WERI-Rb-1 (cell line): Measurements from ENCODE around the gene TMEM52B.
"Not testable (repeated sequence)": the region's sequence is repeated elsewhere in the genome, so short reads cannot be mapped to it uniquely, and the experiment has no call there.

ENCODE experiments used
- DNase-seq: peaks from one replicate; pipeline ENCODE4 v3.0.0-alpha.2; 2020
- H3K27ac ChIP-seq: fragments of 250-450 bp; sonication (Bioruptor Pico); 2 replicates; pipeline ENCODE4 v1.5.1; 2020; ENCODE audit warnings: mild to moderate bottlenecking, moderate library complexity
- H3K27me3 ChIP-seq: fragments of 250-450 bp; sonication (Bioruptor Pico); 2 replicates; pipeline ENCODE4 v1.5.1; 2021; ENCODE audit warnings: mild to moderate bottlenecking, low read depth, moderate library complexity; ENCODE audit not compliant: insufficient read depth, severe bottlenecking
- H3K36me3 ChIP-seq: fragments of 250-450 bp; sonication (Bioruptor Pico); 2 replicates; pipeline ENCODE4 v1.5.1; 2020; ENCODE audit warnings: mild to moderate bottlenecking, moderate library complexity
- H3K4me3 ChIP-seq: 2 replicates; pipeline ENCODE4 v1.5.1; 2011; ENCODE audit warnings: low read depth, mild to moderate bottlenecking, control low read depth, low read length
- H3K9me3 ChIP-seq: fragments of 250-450 bp; sonication (Bioruptor Pico); 2 replicates; pipeline ENCODE4 v1.5.1; 2021; ENCODE audit warnings: mild to moderate bottlenecking, moderate library complexity; ENCODE audit not compliant: severe bottlenecking
- CTCF ChIP-seq: IDR thresholded peaks from 2 replicates; pipeline ENCODE4 v1.5.1; 2011; ENCODE audit warnings: low read depth, mild to moderate bottlenecking, control low read depth, inconsistent platforms, low read length

TMEM52B gene

DNA sequence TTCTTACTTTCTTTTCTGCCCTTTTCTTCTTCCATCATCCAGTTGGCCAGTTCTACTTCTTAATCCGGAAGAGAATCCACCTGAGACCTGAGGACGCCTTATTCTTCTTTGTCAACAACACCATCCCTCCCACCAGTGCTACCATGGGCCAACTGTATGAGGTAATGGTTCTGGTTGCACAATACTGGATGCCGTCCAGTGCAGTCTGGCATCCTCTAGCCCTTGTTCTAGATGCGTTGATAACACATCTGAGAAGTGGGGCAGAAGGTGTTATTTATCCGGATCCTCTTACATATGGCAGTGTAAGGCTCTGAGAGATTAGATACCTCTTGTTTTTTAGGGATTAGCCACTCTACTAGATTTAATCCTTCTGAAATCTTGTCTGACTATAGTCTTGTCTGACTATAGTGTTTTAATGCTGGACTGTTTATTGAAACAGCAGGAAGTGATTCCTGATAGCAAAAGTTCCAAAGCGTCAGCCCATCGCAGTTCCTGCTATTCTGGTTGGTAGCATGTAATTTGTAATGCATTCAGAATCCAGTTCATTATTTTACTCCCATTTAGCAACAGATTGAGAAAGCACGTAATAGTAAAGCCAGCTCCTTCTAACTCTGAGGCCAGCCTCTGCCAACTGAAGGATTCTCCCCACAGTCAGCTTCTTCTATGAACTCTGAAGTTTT is 41.7 kb downstream of the TMEM52B start:
- no peak overlapping the region for H3K4me3 ChIP-seq
- no peaks in the 10 kb centered on the region for H3K9me3 ChIP-seq
- TF ChIP-seq CTCF: no peak
- H3K27me3 ChIP-seq: no peaks in the 10 kb centered on the region
- peak overlapping the region; percentile 52 for H3K27ac ChIP-seq
- peak; percentile 60 for DNase-seq
- peaks cover 58% of the 10 kb centered on the region for H3K36me3 ChIP-seq

DNA sequence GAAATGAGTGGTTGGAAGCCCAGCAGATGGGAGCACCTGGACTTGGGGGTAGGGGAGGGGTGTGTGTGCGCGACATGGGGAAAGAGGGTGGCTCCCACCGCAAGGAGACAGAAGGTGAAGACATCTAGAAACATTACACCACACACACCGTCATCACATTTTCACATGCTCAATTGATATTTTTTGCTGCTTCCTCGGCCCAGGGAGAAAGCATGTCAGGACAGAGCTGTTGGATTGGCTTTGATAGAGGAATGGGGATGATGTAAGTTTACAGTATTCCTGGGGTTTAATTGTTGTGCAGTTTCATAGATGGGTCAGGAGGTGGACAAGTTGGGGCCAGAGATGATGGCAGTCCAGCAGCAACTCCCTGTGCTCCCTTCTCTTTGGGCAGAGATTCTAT is 43.0 kb downstream of the TMEM52B start:
- TF ChIP-seq CTCF: no peak
- no peak for DNase-seq
- Histone ChIP-seq H3K36me3 (peaks cover 58% of the 10 kb centered on the region), H3K27me3 (no peaks in the 10 kb centered on the region), H3K4me3 (no peak overlapping the region), H3K9me3 (no peaks in the 10 kb centered on the region), H3K27ac (no peak overlapping the region)

DNA sequence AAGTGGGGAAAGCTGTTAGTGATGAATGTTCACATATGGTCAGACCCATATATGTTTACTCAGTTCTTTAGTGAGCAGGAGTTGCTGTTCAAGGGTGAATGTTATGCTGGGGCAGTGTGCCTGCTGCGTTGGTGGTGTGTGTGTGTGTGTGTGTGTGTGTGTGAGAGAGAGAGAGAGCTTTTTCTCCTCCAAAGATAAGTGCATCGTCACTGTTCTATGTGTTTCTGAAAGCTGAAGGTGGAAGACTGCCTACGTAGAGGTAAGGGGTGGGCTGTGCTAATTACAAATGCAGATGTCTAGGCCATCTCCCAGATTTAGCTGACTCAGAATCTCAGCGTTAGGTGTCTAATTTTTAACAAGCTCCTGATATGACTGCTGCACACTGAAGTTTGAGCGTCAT is 44.4 kb downstream of the TMEM52B start:
- no peak overlapping the region for H3K4me3 ChIP-seq
- TF ChIP-seq CTCF: no peak
- no peaks in the 10 kb centered on the region for H3K9me3 ChIP-seq
- H3K27me3 ChIP-seq: no peaks in the 10 kb centered on the region
- peaks cover 55% of the 10 kb centered on the region for H3K36me3 ChIP-seq
- H3K27ac ChIP-seq: no peak overlapping the region
- DNase-seq: no peak

DNA sequence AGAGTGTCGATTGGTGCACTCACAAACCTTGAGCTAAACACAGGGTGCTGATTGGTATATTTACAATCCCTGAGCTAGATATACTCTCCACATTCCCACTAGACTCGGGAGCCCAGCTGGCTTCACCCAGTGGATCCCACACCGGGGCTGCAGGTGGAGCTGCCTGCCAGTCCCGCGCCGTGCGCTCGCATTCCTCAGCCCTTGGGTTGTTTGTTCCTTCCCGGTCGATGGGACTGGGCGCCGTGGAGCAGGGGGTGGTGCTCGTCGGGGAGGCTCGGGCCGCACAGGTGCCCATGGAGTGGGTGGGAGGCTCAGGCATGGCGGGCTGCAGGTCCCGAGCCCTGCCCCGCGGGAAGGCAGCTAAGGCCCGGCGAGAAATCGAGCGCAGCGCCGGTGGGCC is 46.6 kb downstream of the TMEM52B start:
- not testable (repeated sequence) for H3K27ac ChIP-seq, DNase-seq, H3K9me3 ChIP-seq

GRCh38 chr12:10226086-10226485 is 47.3 kb downstream of the TMEM52B start:
- no peak for TF ChIP-seq CTCF
- H3K9me3 ChIP-seq: no peaks in the 10 kb centered on the region
- no peak for DNase-seq
- peaks cover 29% of the 10 kb centered on the region for H3K36me3 ChIP-seq
- H3K27me3 ChIP-seq: no peaks in the 10 kb centered on the region
- H3K27ac ChIP-seq: no peak overlapping the region
- no peak overlapping the region for H3K4me3 ChIP-seq

More for the DNA sequence above, 46.6 kb downstream of the TMEM52B start:
- H3K36me3 ChIP-seq: peaks cover 35% of the 10 kb centered on the region
- H3K27me3 ChIP-seq, H3K4me3 ChIP-seq: not testable (repeated sequence)

- no peak overlapping the region for H3K27ac ChIP-seq
- H3K27me3 ChIP-seq: no peaks in the 10 kb centered on the region
- H3K36me3 ChIP-seq: peaks cover 22% of the 10 kb centered on the region
- H3K4me3 ChIP-seq: no peak overlapping the region
- TF ChIP-seq CTCF: no peak
- H3K9me3 ChIP-seq: no peaks in the 10 kb centered on the region
- no peak for DNase-seq
These were observed 47.9 kb downstream of the TMEM52B start for GRCh38 chr12:10226731-10227130.
